IPS DF 4.7 (cell line): ENCODE measurements around the gene SLC22A4.

ENCODE experiments used
- DNase-seq: peaks from one replicate; pipeline ENCODE4 v3.0.0-alpha.2; 2013; ENCODE audit warnings: low spot score; ENCODE audit errors: extremely low read depth

SLC22A4 gene

DNA sequence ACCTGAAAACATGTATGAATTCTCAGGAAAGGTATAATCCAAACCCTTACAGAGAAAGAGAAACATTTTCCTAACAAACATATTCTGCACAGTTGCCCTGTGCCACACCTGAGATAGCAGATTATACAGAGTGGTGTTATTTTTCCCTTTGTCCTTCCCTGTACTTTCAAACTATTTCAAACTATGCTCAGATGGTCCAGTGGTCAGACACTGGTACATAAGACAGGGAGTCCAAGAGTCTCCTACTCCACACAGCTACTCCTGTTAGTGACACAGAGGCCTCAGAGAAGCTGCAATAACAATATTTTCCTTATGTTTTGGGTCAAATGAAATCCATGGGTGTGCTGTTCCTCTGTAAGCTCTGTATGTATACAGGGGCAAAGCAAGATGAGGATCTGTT, 45.3 kb downstream of the SLC22A4 start:
- DNase-seq, result no peak

DNA sequence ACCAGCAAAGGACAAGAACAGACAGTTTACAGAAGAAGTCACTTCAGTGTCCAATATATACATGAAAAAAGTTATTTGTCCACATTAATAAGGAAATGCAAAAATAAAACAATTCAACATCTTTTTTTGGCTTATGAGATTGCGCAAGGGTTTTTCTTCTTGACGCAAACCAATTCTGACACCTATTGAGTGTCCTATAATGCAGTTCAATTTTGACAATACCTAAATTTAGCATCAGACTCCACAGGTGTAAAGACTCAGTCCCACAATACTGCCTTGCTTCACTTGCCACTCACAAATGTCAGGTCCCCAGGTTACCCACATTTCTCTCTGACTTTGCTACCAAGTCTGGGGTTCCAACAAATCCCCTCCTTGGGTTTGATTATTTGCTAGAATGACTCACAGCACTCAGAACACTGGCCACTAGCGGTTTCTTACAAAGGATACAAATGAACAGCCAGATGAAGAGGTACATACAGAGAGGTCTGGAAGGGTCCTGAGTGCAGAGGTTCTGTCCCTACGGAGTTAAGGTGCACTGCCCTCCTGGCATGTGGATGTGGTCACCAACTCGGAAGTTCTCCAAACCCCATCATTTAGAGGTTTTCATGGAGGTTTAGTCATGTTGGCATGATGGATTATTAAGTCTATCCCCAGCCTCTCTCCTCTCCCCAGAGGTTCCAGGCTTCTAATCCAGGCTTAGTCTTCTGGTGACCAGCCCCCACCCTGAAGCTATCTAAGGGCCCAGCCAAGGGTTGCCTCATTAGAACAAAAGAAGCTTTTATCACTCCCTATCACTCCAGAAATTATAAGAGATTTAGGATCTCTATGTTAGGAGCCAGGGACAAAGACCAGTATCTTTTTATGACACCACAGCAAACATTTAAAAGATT, 48.3 kb downstream of the SLC22A4 start:
- no peak for DNase-seq

DNA sequence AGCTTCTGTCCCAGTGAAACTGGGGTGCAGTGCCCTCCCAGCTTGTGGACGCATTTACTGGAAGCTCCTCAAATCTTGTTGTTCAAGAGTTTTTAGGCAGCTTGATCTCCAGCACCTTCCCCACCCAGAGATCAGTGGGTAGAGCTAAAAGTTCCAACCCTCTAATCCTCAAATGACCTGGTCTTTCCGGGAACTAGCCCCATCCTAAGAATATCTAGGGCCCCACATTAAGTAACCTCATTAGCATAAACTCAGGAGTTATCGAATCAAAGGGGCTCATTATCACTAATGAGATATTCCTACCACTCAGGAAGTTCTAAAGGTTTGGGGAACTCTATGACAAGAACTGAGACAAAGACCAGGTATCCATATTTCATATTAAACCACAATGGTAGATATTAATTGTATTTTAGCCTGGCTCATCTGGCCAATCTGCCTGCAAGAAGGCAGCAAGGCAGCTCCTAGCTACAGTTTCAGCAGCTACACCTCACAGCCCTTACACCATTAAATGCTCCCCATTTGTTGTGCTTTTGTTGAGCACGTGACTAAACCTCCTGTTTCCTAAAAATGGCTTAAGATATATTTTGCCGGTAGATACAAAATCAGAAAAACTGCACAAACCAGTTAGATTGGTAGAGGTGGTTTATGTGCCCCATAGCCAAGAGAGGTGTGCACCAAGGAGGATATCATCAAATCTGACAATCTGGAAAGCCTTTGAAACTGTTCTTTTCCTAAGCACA, 50.8 kb downstream of the SLC22A4 start:
- no peak for DNase-seq

DNA sequence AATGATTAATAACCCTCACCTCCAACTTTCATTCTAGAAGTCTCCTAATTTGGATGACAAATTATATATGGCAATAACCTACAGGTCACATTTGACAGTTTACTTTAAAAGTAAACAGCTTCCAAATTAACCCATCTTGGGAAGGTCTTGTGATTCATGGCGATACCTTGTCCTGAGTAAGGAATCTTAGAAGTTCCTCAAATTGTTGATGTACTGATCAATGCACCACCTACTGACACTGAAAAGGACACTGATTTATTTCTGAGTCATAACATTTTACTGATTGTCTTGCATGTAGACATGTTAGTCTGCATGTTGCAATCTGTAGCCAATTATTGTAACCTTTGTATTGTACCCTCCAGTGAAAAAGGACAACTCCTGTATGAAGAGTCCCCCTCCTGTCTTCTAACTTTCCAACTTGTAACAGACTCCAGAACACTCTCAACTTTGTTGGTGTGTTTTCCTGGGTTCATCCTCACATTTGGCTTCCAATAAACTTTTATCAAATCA, 59.3 kb downstream of the SLC22A4 start:
- no peak for DNase-seq

DNA sequence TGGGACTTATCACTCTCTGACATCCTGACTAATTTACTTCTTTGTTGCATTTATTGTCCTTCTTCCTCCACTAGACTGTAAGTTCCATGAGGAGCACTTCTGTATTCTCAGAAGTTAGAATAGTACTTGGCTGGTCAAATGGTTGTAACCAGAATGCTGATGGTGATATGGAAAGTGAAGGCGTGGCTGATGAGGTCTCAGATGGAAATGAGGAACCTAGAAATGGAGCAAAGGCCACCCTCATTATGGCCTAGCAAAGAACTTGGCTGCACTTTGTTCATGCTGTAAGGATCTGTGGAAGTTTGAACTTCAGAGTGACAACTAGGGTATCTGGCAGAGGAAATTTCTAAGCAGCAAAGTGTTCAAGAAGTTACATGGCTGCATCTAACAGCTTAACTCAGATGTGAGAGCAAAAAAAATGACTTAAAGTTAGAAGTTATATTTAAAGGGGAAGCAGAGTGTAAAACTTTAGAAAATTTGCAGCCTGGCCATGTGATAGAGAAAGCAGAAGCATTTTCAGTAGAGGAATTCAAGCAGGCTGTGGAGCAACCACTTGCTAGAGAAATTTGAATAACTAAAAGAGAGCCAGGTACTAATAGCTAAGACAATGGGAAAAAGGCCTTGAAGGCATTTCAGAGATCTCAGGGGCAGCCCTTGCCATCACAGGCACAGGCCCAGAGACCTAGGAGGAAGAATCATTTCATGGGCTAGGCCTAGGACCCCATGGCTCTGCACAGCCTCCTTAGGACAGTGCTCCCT, 60.4 kb downstream of the SLC22A4 start:
- DNase-seq, result no peak

DNA sequence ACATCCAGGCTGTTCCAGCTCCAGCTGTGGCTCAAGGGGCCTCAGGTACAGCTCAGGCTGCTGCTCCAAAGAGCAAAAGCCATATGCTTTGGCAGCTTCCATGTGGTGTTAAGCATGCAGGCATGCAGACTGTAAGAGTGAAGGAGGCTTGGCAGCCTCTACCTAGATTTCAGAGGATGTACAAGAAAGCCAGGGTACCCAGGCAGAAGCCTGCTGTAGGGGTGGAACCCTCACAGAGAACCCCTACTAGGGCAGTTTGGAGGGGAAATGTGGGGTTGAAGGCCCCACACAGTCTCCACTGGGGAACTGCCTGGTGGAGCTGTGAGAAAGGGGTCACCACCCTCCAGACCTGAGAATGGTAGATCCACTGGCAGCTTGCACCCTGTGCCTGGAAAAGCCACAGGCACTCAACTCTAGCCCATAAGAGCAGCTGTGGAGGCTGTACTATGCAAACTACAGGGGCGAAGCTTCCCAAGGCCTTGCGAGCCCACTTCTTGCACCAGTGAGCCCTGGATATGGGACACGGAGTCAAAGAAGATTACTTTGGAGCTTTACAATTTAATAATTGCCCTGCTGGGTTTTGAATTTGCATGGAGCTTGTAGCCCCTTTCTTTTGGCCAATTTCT, 61.1 kb downstream of the SLC22A4 start:
- no peak for DNase-seq

DNA sequence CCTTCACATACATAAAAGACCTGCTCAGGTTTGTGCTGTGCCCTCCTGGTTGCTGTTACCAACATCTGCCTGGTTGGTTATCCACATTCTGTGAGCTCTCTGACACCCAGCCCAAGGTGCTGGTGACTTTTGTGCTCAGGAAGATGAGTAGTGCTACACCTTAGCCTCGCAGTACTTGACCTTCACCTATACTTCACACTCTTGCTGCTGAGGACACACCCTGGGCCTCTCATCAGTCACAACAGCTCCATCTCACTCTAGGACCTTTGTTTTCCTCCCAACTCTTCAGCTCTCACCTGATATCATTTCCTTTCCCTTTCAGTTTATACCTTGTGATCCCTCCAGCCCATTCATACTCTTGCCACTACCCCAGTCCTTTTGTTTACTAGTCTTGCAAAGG, 64.6 kb downstream of the SLC22A4 start:
- no peak for DNase-seq

DNA sequence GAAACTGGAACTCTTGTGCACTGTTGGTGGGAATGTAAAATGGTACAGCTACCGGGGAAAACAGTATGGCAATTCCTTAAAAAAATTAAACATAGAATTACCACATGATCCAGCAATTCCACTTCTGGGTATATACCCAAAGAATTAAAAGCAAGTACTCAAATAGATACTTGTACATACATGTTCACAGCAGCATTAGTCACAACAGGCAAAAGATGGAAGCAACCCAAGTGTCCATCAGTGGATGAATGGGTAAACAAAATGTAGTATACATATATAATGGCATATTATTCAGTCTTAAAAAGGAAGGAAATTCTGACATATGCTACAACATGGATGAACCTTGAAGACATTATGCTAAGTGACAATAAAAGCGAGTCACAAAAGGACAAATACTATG, 67.9 kb downstream of the SLC22A4 start:
- DNase-seq, result no peak

DNA sequence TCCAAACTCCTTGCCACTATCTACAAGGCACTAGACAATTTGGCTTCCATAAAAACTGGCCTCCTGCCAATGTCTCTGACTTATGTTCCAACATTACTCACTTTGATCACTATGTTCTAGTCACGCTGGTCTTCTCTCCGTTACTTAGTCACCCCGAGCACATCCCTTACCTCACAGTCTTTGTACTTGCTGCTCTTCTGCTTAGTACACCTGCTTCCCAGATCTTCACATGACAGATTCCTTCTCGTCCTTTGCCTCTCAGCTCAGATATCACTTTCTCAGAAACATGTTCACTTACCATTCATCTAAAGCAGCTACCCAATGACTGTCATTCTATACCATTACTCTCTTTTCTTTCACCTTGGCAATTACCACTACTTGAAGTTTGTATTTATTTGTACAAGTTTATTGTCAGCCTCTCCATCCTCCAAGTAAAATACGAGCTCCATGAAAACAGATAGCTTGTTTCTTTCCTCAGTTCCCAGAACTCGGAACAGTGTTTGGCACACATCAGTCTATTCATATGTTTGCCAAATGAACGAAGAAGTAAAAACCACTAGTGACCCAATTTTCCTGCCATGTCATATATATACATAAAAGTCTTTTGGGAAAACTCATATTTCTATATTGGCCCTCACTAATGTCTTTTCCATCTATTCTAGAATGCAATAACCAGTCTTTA, 69.4 kb downstream of the SLC22A4 start:
- DNase-seq, result no peak

DNA sequence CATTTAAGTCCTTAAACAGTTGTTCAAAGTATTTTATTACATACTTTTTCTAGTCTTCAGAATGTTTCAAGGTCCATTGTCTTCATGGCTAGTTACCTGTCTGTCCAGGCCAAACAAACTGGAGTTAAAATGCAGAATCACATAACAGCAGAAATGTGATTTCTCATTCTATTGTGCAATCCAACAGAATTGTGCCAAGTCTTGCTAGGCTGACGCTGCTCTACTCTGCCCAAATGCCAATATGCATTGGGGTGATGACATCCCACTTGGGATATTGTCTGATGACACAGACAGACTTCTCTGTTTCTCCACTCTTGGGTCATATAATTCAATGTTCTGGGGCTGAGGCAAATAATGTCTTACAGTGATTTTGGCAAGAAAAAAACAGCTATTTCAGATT, 70.1 kb downstream of the SLC22A4 start:
- DNase-seq, result no peak

DNA sequence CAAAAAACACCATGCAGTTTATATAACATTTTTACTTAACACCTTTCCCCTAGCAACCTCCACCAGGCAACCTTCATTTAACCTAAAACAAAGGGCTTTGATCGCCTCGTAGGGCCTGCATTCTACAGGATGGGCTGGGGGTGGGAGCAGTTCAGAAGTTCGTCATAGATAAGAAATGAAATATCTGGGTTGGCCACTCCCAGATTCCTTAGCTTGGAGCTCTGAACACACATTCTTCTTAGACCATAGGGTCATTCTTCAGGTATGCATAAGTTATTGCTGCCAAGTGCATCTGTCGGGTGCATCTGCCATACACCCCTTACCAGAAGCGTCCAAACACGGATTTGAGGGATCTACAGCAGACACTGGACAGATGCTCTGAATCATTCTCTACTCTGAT, 71.0 kb downstream of the SLC22A4 start:
- no peak for DNase-seq

DNA sequence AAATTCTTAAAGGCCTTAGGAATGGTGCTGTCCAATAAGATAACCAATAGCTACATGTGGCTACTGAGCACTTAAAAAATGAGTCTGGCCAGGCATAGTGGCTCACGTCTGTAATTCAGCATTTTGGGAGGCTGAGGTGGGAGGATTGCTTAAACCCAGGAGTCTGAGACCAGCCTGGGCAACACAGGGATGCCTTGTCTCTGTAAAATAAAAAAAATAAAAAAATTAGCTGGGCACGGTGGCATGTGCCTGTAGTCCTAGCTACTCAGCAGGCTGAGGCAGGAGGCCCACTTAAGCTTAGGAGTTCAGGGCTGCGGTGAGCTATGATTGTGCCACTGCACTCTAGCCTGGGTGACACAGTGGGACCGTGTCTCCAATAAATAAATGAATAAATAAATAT, 74.0 kb downstream of the SLC22A4 start:
- no peak for DNase-seq

DNA sequence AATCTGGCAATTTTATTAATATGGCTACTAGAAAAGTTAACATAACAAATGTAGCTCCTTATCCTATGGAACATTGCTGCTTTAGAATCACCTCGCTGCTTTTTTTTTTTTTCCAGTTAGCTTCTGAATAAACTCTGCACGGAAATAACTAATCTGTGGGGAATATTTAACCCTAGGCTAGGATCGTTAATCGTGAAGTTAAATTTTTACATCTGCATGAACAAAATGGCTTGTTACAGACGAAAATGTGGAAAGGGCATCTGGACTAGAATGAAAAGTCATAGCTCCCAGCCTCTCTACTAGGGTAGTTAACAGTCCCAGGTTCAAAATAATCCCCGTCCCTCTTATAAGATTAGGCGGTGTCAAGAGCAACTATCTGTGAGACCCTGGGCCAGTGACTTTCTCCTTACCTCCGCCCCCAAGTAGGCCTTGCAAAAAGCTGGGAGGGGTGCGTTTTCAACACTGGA, 74.8 kb downstream of the SLC22A4 start:
- DNase-seq, result no peak

DNA sequence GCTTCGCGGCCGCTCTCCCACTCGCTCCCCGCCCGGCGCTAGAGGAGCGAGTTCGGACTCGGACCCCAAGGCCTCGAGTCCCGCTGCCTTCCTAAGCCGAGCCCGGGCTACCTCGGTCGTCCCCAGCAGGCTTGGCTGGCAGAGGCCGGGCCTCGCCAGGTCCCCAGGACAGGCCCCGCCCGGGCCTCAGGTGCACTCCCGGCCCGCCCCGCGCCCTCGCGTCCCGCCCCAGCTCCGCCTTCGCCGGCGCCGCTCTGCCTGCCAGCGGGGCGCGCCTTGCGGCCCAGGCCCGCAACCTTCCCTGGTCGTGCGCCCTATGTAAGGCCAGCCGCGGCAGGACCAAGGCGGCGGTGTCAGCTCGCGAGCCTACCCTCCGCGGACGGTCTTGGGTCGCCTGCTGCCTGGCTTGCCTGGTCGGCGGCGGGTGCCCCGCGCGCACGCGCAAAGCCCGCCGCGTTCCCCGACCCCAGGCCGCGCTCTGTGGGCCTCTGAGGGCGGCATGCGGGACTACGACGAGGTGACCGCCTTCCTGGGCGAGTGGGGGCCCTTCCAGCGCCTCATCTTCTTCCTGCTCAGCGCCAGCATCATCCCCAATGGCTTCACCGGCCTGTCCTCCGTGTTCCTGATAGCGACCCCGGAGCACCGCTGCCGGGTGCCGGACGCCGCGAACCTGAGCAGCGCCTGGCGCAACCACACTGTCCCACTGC, 75.4 kb downstream of the SLC22A4 start, which contains the start of gene SLC22A5:
SLC22A5 (plus strand) TSS at position 237 of the 707 bp plus-strand sequence; CDS start at position 500, 263 bp downstream.
- no peak for DNase-seq

DNA sequence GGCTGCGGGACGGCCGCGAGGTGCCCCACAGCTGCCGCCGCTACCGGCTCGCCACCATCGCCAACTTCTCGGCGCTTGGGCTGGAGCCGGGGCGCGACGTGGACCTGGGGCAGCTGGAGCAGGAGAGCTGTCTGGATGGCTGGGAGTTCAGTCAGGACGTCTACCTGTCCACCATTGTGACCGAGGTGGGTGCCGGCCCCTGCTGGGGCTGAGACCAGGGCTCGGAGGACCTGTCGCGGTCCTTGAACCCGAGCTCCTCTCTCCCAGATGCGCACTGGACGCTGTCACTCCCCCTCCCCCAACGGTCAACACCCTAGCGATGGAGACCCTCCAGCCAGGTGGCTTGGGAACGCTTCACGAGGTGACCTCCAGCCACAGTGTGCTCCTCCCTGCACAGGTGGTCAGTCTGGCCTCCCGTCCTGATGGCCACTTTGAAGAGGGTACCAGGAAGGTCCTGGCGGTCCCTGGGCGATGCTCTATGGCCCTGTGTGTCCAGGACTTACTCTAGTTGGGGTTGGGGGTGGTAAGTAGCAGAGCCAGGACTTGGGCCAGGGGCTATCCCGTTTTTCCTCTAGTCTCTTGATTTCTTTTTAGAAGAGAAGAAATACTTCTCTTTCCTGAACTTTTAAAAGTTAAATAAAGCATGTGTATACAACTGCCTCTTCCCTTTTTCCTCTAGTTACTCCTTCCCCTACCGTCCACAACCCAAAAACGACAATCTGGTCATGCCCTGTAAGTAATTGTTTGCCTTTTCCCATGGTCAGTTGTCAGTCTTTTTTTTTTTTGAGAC, 76.2 kb downstream of the SLC22A4 start:
- DNase-seq, result no peak

DNA sequence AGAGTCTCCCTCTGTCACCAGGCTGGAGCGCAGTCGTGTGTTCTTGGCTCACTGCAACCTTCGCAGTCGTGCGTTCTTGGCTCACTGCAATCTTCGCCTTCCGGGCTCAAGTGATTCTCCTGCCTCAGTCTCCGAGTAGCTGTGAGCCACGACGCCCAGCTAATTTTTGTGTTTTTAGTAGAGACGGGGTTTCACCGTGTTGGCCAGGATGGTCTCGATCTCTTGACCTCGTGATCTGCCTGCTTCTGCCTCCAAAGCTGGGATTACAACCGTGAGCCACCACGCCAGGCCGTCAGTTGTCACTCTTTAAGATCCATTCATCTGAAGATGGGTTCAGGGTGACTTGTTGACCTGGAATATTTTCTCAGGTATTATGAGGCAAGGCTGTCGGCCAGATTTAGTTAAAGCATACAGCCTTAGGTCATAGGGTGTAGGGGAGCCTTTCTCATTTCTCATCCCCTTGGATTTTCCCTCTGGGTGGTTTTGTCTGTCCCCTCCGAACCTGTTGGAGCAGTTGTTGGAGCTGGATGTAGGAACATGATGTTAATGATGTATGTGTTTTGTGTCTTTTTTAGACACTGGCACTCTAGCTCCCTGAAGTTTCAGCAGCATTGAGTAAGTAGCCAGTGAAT, 76.9 kb downstream of the SLC22A4 start:
- no peak for DNase-seq

DNA sequence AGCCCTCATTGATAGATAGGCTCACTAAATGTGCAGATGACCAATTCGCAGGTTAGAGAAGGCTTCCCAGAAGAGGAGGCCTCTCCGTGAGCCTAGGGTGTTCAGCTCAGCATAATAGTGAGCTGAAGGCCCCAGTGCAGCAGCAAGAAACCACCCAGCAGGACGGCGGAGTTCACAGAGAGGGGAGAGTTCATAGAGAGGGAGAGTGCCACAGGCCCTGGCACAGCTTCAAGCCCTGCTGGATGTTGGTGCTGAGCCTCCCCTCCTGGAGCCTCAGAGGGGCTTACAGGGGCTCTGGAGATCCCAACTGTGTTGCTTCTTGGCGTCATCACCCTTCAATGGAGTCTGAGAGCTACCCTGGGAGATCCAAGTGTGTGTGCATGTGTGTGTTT, 77.4 kb downstream of the SLC22A4 start:
- DNase-seq, result no peak

DNA sequence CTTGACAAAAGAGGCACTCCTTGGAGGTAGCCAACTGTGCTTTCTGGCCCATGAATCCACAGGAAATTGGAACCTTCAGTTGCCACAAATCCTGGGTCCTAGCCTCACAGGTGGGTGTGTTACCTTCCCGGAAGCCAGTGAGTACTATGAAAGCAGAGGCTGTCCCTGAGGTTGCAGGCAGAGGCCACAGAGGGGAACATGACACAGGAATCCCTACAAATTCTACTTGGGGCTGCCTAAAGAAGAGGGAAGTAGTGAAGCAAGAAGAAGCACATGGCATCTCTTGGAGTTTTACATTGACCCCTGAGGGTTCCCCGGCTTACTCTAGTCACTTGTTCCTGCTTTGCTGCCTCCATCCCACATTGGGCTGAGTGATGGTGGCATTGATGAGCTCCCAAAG, 77.9 kb downstream of the SLC22A4 start:
- DNase-seq, result no peak

DNA sequence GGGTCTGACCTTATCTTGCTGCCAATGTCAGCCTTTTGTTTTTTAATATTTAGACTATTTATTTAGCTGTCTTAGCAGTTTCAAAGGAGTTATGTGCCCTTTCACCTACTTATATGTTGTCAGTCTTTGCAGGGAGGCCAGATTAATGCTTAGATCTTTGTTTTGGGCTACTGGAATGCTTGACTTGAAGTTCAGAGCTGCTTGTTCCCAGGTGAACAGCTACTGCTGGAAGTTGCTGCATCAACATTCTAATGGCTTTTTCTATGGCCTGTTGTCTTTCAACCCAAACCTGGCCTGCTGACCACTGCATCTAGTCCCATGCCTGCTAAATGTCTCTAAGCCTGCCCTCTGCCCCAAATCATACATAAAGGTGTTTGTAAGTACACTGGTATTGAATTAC, 78.3 kb downstream of the SLC22A4 start:
- DNase-seq, result no peak
